Measurements from ENCODE around the gene PTPN5. TPM values are rescaled to one million over a fixed set of nuclear protein-coding genes. Genes with fewer than 3 reads are reported as not detected.

The PTPN5 gene
- total and polyA plus RNA-seq, 2 donors from 2014 or later = 0.17 TPM; not detected in 1

DNA sequence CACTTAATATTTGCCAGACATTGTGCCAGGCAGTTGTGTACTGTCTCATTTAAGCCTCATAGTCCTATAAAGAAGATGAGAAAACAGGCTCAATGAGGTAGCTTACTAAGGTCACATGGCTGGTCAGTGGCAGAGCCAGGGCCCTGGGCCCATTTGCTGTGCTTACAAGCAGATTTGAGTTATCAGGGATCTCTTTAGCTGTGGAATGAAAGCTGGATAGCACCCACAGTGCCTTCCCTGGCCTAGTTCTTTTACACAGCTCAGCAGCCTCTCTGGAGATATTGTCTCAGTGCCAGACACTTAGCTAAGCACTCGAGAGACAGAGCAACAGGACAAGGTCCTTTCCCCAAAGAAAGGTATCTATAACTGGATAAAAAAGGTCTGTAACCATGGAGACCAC lies 86.9 kb downstream of the PTPN5 start:
- Histone ChIP-seq H3K4me1 (ENCODE audit: control insufficient read depth in 2 of 3, insufficient read depth in 2 of 3, low read depth in 1 of 3, low read length in 3 of 3) (peaks cover 0 to 37% (median 21%) of the 10 kb centered on the region in 3 donors), H3K4me3 (ENCODE audit: low read length in 3 of 3) (no peak overlapping the region), H3K9ac (ENCODE audit: low read length in 3 of 3) (no peak overlapping the region), H3K27ac (ENCODE audit: low read depth in 2 of 2, low read length in 2 of 2) (no peak overlapping the region), H3K9me3 (ENCODE audit: control insufficient read depth in 2 of 3, insufficient read depth in 1 of 3, low read length in 3 of 3) (no peaks in the 10 kb centered on the region), H3K36me3 (ENCODE audit: control insufficient read depth in 2 of 3, insufficient read depth in 3 of 3, low read length in 3 of 3) (no peaks in the 10 kb centered on the region), H3K27me3 (ENCODE audit: control insufficient read depth, insufficient read depth, low read length) (no peaks in the 10 kb centered on the region)
- TF ChIP-seq, protein P1, sequence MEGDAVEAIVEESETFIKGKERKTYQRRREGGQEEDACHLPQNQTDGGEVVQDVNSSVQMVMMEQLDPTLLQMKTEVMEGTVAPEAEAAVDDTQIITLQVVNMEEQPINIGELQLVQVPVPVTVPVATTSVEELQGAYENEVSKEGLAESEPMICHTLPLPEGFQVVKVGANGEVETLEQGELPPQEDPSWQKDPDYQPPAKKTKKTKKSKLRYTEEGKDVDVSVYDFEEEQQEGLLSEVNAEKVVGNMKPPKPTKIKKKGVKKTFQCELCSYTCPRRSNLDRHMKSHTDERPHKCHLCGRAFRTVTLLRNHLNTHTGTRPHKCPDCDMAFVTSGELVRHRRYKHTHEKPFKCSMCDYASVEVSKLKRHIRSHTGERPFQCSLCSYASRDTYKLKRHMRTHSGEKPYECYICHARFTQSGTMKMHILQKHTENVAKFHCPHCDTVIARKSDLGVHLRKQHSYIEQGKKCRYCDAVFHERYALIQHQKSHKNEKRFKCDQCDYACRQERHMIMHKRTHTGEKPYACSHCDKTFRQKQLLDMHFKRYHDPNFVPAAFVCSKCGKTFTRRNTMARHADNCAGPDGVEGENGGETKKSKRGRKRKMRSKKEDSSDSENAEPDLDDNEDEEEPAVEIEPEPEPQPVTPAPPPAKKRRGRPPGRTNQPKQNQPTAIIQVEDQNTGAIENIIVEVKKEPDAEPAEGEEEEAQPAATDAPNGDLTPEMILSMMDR (IDR thresholded peaks at IDR 0.05; ENCODE audit: borderline replicate concordance, extremely low read depth, insufficient read depth) = no peak
- DNase-seq (peak in 1 of 5 donors; percentile 10), FAIRE-seq (no peak)
- intact Hi-C loops (cut with DNase I) = no loop called here

DNA sequence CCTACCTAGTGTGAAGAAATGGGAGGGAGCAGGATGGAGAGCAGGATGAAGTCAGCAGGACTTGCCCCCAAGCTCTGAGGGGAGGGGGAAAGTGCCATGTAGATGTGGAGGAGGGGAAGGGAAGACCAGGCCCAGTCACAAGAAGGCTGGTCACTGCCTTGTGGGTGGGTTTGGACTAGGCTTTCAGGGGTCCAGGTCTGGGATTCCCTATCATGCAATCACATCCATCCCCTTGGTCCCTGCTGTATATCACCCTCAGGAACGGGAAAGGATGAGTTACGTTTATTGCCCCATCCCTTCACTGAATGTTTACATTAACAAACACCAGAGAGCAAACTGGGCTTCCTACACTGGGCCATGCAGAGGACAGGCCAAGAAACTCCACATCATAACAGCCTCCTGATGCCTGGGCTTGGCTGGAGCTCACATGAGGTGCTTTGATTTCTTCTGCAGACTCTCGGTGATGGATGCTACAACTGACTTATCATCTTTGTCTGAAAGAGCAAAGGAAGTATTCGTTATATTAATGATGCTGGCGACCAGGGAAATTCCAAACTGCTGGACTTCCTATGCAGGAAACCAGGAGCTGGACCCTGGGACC lies 87.5 kb downstream of the PTPN5 start:
- Histone ChIP-seq H3K36me3 (ENCODE audit: control insufficient read depth in 2 of 3, insufficient read depth in 3 of 3, low read length in 3 of 3) (no peaks in the 10 kb centered on the region), H3K4me1 (ENCODE audit: control insufficient read depth in 2 of 3, insufficient read depth in 2 of 3, low read depth in 1 of 3, low read length in 3 of 3) (peaks cover 0 to 41% (median 21%) of the 10 kb centered on the region in 3 donors), H3K4me3 (ENCODE audit: low read length in 3 of 3) (no peak overlapping the region), H3K9me3 (ENCODE audit: control insufficient read depth in 2 of 3, insufficient read depth in 1 of 3, low read length in 3 of 3) (no peaks in the 10 kb centered on the region), H3K27ac (ENCODE audit: low read depth in 2 of 2, low read length in 2 of 2) (no peak overlapping the region), H3K9ac (ENCODE audit: low read length in 3 of 3) (no peak overlapping the region), H3K27me3 (ENCODE audit: control insufficient read depth, insufficient read depth, low read length) (no peaks in the 10 kb centered on the region)
- intact Hi-C loops (cut with DNase I) = no loop called here
- TF ChIP-seq, protein P1 (IDR thresholded peaks at IDR 0.05; ENCODE audit: borderline replicate concordance, extremely low read depth, insufficient read depth) = no peak
- FAIRE-seq = no peak
- DNase-seq = no peak

DNA sequence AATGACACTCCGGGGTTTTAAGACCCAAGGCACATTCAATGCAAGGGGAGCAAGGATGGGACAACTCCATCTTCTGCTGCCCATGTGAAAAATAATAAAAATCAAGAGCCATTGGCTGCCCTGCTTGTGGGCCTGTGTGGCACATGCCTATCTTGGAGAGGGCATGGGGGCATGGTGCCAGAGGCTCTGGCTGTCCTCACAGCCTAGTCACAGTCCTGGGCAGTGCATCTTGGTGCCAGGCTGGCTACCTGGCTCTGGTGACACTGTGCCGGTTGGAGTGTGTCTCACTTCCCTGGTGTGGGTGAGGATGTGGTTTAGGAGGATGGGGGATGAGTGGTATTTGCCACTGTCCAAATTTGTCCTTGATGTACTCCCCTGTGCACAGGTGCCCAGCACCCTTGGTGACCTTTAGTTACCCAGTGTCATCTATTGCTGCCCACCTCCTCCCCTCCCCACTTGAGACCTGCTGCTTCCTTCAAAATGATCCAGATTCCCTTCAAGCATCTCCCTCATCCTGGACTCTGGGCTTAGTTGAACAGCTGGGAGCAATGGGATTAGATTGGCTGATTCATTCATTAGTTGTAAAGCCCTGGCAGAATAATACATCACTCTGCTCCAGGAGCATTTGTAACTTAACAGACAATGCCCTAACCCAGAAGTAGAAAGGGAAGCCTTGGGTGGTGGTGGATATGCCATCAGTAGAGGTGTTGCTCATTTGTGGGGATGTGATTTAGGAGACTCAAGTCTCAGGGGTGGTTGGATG lies 88.4 kb downstream of the PTPN5 start:
- no peak overlapping the region for H3K4me3 ChIP-seq (ENCODE audit: low read length in 3 of 3)
- no peaks in the 10 kb centered on the region for H3K36me3 ChIP-seq (ENCODE audit: control insufficient read depth in 2 of 3, insufficient read depth in 3 of 3, low read length in 3 of 3)
- DNase-seq (no peak), FAIRE-seq (no peak)
- H3K4me1 ChIP-seq (ENCODE audit: control insufficient read depth in 2 of 3, insufficient read depth in 2 of 3, low read depth in 1 of 3, low read length in 3 of 3) = peaks cover 0 to 42% (median 21%) of the 10 kb centered on the region in 3 donors
- H3K27me3 ChIP-seq (ENCODE audit: control insufficient read depth, insufficient read depth, low read length) = no peaks in the 10 kb centered on the region
- H3K27ac ChIP-seq (ENCODE audit: low read depth in 2 of 2, low read length in 2 of 2) = no peak overlapping the region
- intact Hi-C loops (cut with DNase I) = no loop called here
- no peaks in the 10 kb centered on the region for H3K9me3 ChIP-seq (ENCODE audit: control insufficient read depth in 2 of 3, insufficient read depth in 1 of 3, low read length in 3 of 3)
- TF ChIP-seq, protein P1 (IDR thresholded peaks at IDR 0.05; ENCODE audit: borderline replicate concordance, extremely low read depth, insufficient read depth) = no peak
- no peak overlapping the region for H3K9ac ChIP-seq (ENCODE audit: low read length in 3 of 3)
